Activated T-cell treated with anti-CD3 and anti-CD28 coated beads, Interleukin-2, amount 50 U/mL, for 72 hours (primary cell): ENCODE results near the gene C6orf163. TPM values are rescaled to one million over a fixed set of nuclear protein-coding genes. Genes with fewer than 3 reads are reported as not detected.

Experiments used
- ATAC-seq, 2 donors: fragments of 150-1000 bp; cut with Tn5 transposase; replicated peaks in 1 of 2; 2 replicates each; pipeline ENCODE4 v1.10.0; 2021; ENCODE audit warnings: moderate library complexity in 2 of 2, mild to moderate bottlenecking in 1 of 2
- DNase-seq, 2 donors: peaks; one replicate each; pipeline ENCODE4 v3.0.0; 2021 to 2022; ENCODE audit warnings: mixed read lengths in 1 of 2
- H3K27ac Mint-ChIP-seq: one replicate; pipeline ENCODE4 v1.8.0; 2022; ENCODE audit warnings: mild to moderate bottlenecking, moderate library complexity, mixed read lengths
- H3K27me3 Mint-ChIP-seq: one replicate; pipeline ENCODE4 v1.8.0; 2022; ENCODE audit warnings: low read depth, mixed read lengths
- H3K36me3 Mint-ChIP-seq, 2 donors: one replicate each; pipeline ENCODE4 v1.8.0; 2022; ENCODE audit warnings: mixed read lengths in 2 of 2, mild to moderate bottlenecking in 1 of 2; ENCODE audit not compliant: insufficient read depth in 2 of 2
- H3K4me1 Mint-ChIP-seq: one replicate; pipeline ENCODE4 v1.8.0; 2022; ENCODE audit warnings: low read depth, mixed read lengths
- H3K4me3 Mint-ChIP-seq, 2 donors: one replicate each; pipeline ENCODE4 v1.8.0; 2022; ENCODE audit warnings: mild to moderate bottlenecking in 2 of 2, mixed read lengths in 2 of 2, moderate library complexity in 2 of 2
- H3K9me3 Mint-ChIP-seq, 2 donors: one replicate each; pipeline ENCODE4 v1.8.0; 2022; ENCODE audit warnings: mixed read lengths in 2 of 2
- total RNA-seq, 2 donors: library from RNA; stranded (reverse); gene quantifications; one replicate each; pipeline ENCODE4 v1.2.3, GENCODE V29; 2022

The C6orf163 gene
- total RNA-seq, 2 donors from 2014 or later = 2.0 to 2.7 TPM

- H3K4me1 Mint-ChIP-seq = peaks cover 6% of the 10 kb centered on the region
- peaks cover 23% of the 10 kb centered on the region for H3K27me3 Mint-ChIP-seq
- ATAC-seq (peak in 1 of 2 donors; percentile 11), DNase-seq (peak in 1 of 2 donors; percentile 3)
- no peak overlapping the region for H3K27ac Mint-ChIP-seq
- H3K36me3 Mint-ChIP-seq = no peaks in the 10 kb centered on the region
- peak overlapping the region; percentile 88 to 93 for H3K4me3 Mint-ChIP-seq
- H3K9me3 Mint-ChIP-seq = no peaks in the 10 kb centered on the region
These were observed 62.9 kb downstream of the C6orf163 start for GRCh38 chr6:87407561-87407900.

DNA sequence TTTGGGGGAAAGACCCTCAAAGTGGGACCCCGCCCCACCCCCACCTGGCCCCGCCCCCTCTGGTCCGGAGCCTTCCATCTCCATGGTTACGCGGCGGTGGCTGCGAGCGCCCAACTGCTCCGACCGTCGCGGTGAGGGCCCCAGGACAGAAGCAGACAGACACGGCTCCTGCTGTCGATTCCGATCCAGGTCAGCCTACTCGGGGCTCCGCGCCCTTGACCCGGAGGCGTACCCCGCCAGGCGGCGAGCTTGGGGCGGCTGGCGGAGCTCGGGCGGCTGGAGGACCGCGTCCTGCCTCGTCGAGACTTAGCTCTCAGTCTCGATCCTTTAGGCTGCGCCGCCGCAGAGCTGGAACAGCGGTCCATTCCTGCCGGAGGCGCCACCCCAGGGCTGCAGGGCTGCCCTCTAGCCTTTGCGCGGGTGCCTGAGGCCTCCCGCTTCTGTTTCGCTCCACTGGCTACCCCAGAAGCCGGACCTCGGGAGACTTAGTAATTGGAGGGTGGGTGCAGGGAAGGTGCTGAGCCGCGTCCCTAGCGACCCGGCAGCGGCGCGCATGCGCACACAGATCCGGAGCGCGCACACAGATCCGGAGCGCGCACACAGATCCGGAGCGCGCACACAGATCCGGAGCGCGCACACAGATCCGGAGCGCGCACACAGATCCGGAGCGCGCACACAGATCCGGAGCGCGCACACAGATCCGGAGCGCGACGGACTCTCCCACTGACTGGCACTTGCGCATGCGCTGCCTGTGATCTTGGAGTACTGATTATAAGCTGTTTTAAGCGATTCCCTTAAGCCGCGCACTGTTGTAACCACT is 63.5 kb downstream of the C6orf163 start, which contains the start of gene CFAP206:
Gene CFAP206, plus strand, starts transcription at position 72 of the 820 bp plus-strand sequence. CDS start 1,868 bp downstream, outside the sequence.
- Mint-ChIP-seq H3K4me3 (peak within 1 kb of the TSS; percentile 88 to 93), H3K4me1 (peaks cover 6% of the 10 kb centered on the region), H3K27ac (peak within 1 kb of the TSS; percentile 88), H3K9me3 (no peaks in the 10 kb centered on the region), H3K36me3 (no peaks in the 10 kb centered on the region), H3K27me3 (peaks cover 24% of the 10 kb centered on the region)
- ATAC-seq (peak; percentile 90 to 91), DNase-seq (peak; percentile 77 to 80)

DNA sequence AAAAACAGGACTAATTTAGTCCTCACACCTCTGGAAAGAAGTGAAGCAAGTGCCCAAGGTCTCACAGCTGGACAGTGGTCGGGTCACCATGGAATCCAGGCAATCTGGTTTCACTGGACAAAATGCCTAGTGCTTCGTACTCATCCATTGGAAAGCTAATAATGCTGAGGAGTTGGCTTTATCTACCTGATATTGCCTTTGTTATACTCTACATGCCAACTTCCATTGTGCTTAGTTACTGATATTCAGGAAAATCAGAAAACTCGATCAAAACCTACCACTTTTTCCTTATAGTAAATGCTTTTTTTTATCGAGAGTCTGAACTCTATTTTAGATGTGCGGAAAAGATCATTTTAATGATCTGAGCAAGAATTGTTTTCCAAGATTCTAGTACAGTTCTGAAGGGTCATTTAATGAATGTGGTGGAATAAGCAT is 64.1 kb downstream of the C6orf163 start:
- peaks cover 24% of the 10 kb centered on the region for H3K27me3 Mint-ChIP-seq
- peak overlapping the region; percentile 88 for H3K27ac Mint-ChIP-seq
- ATAC-seq = no peak
- no peak for DNase-seq
- H3K36me3 Mint-ChIP-seq = no peaks in the 10 kb centered on the region
- peak overlapping the region; percentile 88 to 93 for H3K4me3 Mint-ChIP-seq
- peaks cover 6% of the 10 kb centered on the region for H3K4me1 Mint-ChIP-seq
- no peaks in the 10 kb centered on the region for H3K9me3 Mint-ChIP-seq

Other genes with a start within 250 kb of the C6orf163 start
- not detected for gene CGA, start 249.7 kb upstream of the C6orf163 start, total RNA-seq
- 10 to 100 TPM; 55.3 to 68.0 TPM for gene ZNF292, start 189.2 kb upstream of the C6orf163 start, total RNA-seq
- 10 to 100 TPM in 1 of 2 donors, 1 to 10 TPM in 1; 8.4 to 14.5 TPM for gene SMIM8, start 22.2 kb upstream of the C6orf163 start, total RNA-seq
- not detected for gene GJB7, start 15.5 kb upstream of the C6orf163 start, total RNA-seq
- not detected for gene CFAP206, start 63.2 kb downstream of the C6orf163 start, total RNA-seq
- 10 to 100 TPM; 12.7 to 14.7 TPM for gene SLC35A1, start 128.2 kb downstream of the C6orf163 start, total RNA-seq
- gene RARS2, start 245.2 kb downstream of the C6orf163 start, total RNA-seq = 10 to 100 TPM; 20.7 to 23.2 TPM
- 10 to 100 TPM; 35.2 to 38.3 TPM for gene ORC3, start 245.3 kb downstream of the C6orf163 start, total RNA-seq